ENCODE measurements around the gene RHEB. TPM values are rescaled to one million over a fixed set of nuclear protein-coding genes. Genes with fewer than 3 reads are reported as not detected.

Gene RHEB
- total and polyA plus RNA-seq, 2 experiments from 2014 or later = 101 to 239 TPM

DNA sequence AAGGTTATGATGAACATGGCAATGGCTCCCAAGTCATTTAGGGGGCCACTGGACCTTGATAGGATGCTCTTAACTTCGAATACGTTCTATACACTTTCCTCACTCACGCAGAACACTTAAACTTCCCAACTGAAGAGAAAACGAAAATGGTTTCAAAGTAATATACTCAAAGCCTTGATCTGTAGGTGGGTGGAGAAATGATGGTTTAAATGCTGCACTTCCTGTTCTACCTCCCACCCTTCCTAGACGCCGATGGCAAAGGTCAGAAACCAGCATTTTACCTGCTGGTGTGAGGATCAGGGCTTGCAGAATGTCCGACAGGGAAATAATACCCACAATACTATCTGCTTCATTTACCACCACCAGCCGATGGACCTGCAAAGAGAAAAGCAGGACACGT is 40.5 kb upstream of the RHEB start:
- Histone ChIP-seq H3K4me2 (no peak overlapping the region), H3K9me2 (ENCODE audit: insufficient read depth) (no peaks in the 10 kb centered on the region), H3K36me3 (ENCODE audit: insufficient read depth) (no peaks in the 10 kb centered on the region; the same call in none of the 2 replicates), H3K4me1 (ENCODE audit: insufficient read depth) (no peaks in the 10 kb centered on the region), H2AFZ (no peak overlapping the region), H3K79me2 (replicated peaks; ENCODE audit: insufficient read depth) (no peaks in the 10 kb centered on the region), H3K4me3 (no peak overlapping the region), H4K20me1 (replicated peaks; ENCODE audit: insufficient read depth) (no peaks in the 10 kb centered on the region), H3F3A (replicated peaks; ENCODE audit: low read depth) (no peaks in the 10 kb centered on the region), H3K27me3 (ENCODE audit: insufficient read depth) (no peaks in the 10 kb centered on the region), H3K27ac (ENCODE audit: low read depth) (no peak overlapping the region)
- Mint-ChIP-seq H3K36me3 (ENCODE audit: low read depth) (no peaks in the 10 kb centered on the region), H3K4me1 (no peaks in the 10 kb centered on the region), H3K4me3 (no peak overlapping the region), H3K27me3 (ENCODE audit: insufficient read depth, low read depth, poor library complexity) (no peaks in the 10 kb centered on the region), H3K9me3 (no peaks in the 10 kb centered on the region), H3K27ac (no peak overlapping the region)
- ATAC-seq = no peak
- no peak for DNase-seq (ENCODE audit: low spot score)
- no peak for TF ChIP-seq CREB1 (CRISPR knock-in tag; IDR thresholded peaks at IDR 0.05; ENCODE audit: low read depth)
- TF ChIP-seq EZH2 (IDR thresholded peaks at IDR 0.05; ENCODE audit: low read depth, unreplicated experiment) = no peak
- no peak for TF ChIP-seq EZH2phosphoT487 (IDR thresholded peaks at IDR 0.05; ENCODE audit: unreplicated experiment)
- TF ChIP-seq ZNF331 (CRISPR knock-in tag; IDR thresholded peaks at IDR 0.05; ENCODE audit: low read depth) = no peak
- TF ChIP-seq NANOG (IDR thresholded peaks at IDR 0.05; ENCODE audit: borderline replicate concordance) = no peak
- no peak for TF ChIP-seq POLR2AphosphoS5 (IDR thresholded peaks at IDR 0.05; ENCODE audit: low read depth)
- TF ChIP-seq, protein P1, sequence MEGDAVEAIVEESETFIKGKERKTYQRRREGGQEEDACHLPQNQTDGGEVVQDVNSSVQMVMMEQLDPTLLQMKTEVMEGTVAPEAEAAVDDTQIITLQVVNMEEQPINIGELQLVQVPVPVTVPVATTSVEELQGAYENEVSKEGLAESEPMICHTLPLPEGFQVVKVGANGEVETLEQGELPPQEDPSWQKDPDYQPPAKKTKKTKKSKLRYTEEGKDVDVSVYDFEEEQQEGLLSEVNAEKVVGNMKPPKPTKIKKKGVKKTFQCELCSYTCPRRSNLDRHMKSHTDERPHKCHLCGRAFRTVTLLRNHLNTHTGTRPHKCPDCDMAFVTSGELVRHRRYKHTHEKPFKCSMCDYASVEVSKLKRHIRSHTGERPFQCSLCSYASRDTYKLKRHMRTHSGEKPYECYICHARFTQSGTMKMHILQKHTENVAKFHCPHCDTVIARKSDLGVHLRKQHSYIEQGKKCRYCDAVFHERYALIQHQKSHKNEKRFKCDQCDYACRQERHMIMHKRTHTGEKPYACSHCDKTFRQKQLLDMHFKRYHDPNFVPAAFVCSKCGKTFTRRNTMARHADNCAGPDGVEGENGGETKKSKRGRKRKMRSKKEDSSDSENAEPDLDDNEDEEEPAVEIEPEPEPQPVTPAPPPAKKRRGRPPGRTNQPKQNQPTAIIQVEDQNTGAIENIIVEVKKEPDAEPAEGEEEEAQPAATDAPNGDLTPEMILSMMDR (conservative IDR thresholded peaks at IDR 0.05; ENCODE audit: low read depth in 2 of 2) = no peak
- TF ChIP-seq, protein P2, sequence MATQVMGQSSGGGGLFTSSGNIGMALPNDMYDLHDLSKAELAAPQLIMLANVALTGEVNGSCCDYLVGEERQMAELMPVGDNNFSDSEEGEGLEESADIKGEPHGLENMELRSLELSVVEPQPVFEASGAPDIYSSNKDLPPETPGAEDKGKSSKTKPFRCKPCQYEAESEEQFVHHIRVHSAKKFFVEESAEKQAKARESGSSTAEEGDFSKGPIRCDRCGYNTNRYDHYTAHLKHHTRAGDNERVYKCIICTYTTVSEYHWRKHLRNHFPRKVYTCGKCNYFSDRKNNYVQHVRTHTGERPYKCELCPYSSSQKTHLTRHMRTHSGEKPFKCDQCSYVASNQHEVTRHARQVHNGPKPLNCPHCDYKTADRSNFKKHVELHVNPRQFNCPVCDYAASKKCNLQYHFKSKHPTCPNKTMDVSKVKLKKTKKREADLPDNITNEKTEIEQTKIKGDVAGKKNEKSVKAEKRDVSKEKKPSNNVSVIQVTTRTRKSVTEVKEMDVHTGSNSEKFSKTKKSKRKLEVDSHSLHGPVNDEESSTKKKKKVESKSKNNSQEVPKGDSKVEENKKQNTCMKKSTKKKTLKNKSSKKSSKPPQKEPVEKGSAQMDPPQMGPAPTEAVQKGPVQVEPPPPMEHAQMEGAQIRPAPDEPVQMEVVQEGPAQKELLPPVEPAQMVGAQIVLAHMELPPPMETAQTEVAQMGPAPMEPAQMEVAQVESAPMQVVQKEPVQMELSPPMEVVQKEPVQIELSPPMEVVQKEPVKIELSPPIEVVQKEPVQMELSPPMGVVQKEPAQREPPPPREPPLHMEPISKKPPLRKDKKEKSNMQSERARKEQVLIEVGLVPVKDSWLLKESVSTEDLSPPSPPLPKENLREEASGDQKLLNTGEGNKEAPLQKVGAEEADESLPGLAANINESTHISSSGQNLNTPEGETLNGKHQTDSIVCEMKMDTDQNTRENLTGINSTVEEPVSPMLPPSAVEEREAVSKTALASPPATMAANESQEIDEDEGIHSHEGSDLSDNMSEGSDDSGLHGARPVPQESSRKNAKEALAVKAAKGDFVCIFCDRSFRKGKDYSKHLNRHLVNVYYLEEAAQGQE (IDR thresholded peaks at IDR 0.05; ENCODE audit: unreplicated experiment) = no peak
- no peak for TF ChIP-seq JUNB (IDR thresholded peaks at IDR 0.05; ENCODE audit: unreplicated experiment)
- TF ChIP-seq, protein P3, sequence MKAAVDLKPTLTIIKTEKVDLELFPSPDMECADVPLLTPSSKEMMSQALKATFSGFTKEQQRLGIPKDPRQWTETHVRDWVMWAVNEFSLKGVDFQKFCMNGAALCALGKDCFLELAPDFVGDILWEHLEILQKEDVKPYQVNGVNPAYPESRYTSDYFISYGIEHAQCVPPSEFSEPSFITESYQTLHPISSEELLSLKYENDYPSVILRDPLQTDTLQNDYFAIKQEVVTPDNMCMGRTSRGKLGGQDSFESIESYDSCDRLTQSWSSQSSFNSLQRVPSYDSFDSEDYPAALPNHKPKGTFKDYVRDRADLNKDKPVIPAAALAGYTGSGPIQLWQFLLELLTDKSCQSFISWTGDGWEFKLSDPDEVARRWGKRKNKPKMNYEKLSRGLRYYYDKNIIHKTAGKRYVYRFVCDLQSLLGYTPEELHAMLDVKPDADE (IDR thresholded peaks at IDR 0.05) = no peak
- TF ChIP-seq, protein P4, sequence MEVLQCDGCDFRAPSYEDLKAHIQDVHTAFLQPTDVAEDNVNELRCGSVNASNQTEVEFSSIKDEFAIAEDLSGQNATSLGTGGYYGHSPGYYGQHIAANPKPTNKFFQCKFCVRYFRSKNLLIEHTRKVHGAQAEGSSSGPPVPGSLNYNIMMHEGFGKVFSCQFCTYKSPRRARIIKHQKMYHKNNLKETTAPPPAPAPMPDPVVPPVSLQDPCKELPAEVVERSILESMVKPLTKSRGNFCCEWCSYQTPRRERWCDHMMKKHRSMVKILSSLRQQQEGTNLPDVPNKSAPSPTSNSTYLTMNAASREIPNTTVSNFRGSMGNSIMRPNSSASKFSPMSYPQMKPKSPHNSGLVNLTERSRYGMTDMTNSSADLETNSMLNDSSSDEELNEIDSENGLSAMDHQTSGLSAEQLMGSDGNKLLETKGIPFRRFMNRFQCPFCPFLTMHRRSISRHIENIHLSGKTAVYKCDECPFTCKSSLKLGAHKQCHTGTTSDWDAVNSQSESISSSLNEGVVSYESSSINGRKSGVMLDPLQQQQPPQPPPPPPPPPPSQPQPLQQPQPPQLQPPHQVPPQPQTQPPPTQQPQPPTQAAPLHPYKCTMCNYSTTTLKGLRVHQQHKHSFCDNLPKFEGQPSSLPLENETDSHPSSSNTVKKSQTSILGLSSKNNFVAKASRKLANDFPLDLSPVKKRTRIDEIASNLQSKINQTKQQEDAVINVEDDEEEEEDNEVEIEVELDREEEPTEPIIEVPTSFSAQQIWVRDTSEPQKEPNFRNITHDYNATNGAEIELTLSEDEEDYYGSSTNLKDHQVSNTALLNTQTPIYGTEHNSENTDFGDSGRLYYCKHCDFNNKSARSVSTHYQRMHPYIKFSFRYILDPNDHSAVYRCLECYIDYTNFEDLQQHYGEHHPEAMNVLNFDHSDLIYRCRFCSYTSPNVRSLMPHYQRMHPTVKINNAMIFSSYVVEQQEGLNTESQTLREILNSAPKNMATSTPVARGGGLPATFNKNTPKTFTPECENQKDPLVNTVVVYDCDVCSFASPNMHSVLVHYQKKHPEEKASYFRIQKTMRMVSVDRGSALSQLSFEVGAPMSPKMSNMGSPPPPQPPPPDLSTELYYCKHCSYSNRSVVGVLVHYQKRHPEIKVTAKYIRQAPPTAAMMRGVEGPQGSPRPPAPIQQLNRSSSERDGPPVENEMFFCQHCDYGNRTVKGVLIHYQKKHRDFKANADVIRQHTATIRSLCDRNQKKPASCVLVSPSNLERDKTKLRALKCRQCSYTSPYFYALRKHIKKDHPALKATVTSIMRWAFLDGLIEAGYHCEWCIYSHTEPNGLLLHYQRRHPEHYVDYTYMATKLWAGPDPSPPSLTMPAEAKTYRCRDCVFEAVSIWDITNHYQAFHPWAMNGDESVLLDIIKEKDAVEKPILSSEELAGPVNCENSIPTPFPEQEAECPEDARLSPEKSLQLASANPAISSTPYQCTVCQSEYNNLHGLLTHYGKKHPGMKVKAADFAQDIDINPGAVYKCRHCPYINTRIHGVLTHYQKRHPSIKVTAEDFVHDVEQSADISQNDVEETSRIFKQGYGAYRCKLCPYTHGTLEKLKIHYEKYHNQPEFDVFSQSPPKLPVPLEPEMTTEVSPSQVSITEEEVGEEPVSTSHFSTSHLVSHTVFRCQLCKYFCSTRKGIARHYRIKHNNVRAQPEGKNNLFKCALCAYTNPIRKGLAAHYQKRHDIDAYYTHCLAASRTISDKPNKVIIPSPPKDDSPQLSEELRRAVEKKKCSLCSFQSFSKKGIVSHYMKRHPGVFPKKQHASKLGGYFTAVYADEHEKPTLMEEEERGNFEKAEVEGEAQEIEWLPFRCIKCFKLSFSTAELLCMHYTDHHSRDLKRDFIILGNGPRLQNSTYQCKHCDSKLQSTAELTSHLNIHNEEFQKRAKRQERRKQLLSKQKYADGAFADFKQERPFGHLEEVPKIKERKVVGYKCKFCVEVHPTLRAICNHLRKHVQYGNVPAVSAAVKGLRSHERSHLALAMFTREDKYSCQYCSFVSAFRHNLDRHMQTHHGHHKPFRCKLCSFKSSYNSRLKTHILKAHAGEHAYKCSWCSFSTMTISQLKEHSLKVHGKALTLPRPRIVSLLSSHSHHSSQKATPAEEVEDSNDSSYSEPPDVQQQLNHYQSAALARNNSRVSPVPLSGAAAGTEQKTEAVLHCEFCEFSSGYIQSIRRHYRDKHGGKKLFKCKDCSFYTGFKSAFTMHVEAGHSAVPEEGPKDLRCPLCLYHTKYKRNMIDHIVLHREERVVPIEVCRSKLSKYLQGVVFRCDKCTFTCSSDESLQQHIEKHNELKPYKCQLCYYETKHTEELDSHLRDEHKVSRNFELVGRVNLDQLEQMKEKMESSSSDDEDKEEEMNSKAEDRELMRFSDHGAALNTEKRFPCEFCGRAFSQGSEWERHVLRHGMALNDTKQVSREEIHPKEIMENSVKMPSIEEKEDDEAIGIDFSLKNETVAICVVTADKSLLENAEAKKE (CRISPR knock-in tag; IDR thresholded peaks at IDR 0.05) = no peak
- no peak for TF ChIP-seq ZNF114 (CRISPR knock-in tag; IDR thresholded peaks at IDR 0.05)
- TF ChIP-seq STAT1 (IDR thresholded peaks at IDR 0.05; ENCODE audit: unreplicated experiment) = no peak

Data from GM23338 (cell line).